PC-9 (cell line): ENCODE measurements around the gene PSMD12.

Experiments
- CTCF ChIP-seq: fragments of 200-600 bp; sonication (generic); conservative IDR thresholded peaks from 2 replicates; pipeline ENCODE4 v1.6.1; 2017; ENCODE audit warnings: mixed run types, antibody characterized with exemption, mild to moderate bottlenecking, moderate library complexity
- EZH2 ChIP-seq: fragments of 200-600 bp; sonication (generic); IDR thresholded peaks from 2 replicates; pipeline ENCODE4 v1.8.0; 2017; ENCODE audit warnings: antibody characterized with exemption, low read depth

GRCh38 chr17:67310406-67310805 lies 56.0 kb downstream of the PSMD12 start:
- TF ChIP-seq CTCF (no peak), EZH2 (no peak)
